Neural cell (in vitro differentiated cells): ENCODE data around the gene CBS.

ENCODE experiments used
- CTCF ChIP-seq: fragments of 450-650 bp; IDR thresholded peaks from 2 replicates; pipeline ENCODE4 v1.5.1; 2014; ENCODE audit warnings: antibody characterized with exemption, mild to moderate bottlenecking, moderate library complexity; ENCODE audit not compliant: poor library complexity, severe bottlenecking
- EP300 ChIP-seq: fragments of 450-650 bp; conservative IDR thresholded peaks from 2 replicates; pipeline ENCODE4 v1.6.1; 2014; ENCODE audit warnings: antibody characterized with exemption, mild to moderate bottlenecking, moderate library complexity; ENCODE audit not compliant: poor library complexity, severe bottlenecking
- EZH2 ChIP-seq: fragments of 200-600, 300-800 bp; shearing (Covaris generic), sonication (generic); IDR thresholded peaks from 2 replicates; pipeline ENCODE4 v1.6.1; 2014; ENCODE audit warnings: antibody characterized with exemption, low read length, borderline replicate concordance, mild to moderate bottlenecking; ENCODE audit not compliant: insufficient read depth, poor library complexity, severe bottlenecking
- MXI1 ChIP-seq: fragments of 450-650 bp; conservative IDR thresholded peaks from 2 replicates; pipeline ENCODE4 v1.6.1; 2014; ENCODE audit warnings: antibody characterized with exemption, mild to moderate bottlenecking; ENCODE audit not compliant: poor library complexity, severe bottlenecking
- POLR2AphosphoS5 ChIP-seq: IDR thresholded peaks from 2 replicates; pipeline ENCODE4 v1.6.1; 2012
- RAD21 ChIP-seq: fragments of 450-650 bp; conservative IDR thresholded peaks from 2 replicates; pipeline ENCODE4 v1.6.1; 2014; ENCODE audit warnings: antibody characterized with exemption, mild to moderate bottlenecking, moderate library complexity
- TAF1 ChIP-seq: IDR thresholded peaks from 2 replicates; pipeline ENCODE4 v1.6.1; 2012; ENCODE audit warnings: low read depth

GRCh38 chr21:43034101-43034500 is 41.5 kb downstream of the CBS start:
- TF ChIP-seq CTCF (no peak), POLR2AphosphoS5 (no peak), RAD21 (no peak), TAF1 (no peak), MXI1 (no peak), EP300 (no peak), EZH2 (no peak)
